KMS-11 (cell line): Measurements from ENCODE around the gene HELT.

Experiments
- H2AFZ ChIP-seq: fragments of 200-600 bp; sonication (generic); 2 replicates; pipeline ENCODE4 v1.6.1; 2016; ENCODE audit warnings: antibody characterized with exemption, mixed run types, low read depth
- H3K27ac ChIP-seq: fragments of 200-600 bp; sonication (generic); 2 replicates; pipeline ENCODE4 v1.6.1; 2016; ENCODE audit warnings: mild to moderate bottlenecking, mixed run types
- H3K27me3 ChIP-seq: fragments of 200-600 bp; sonication (generic); 2 replicates; pipeline ENCODE4 v1.6.1; 2017; ENCODE audit warnings: mild to moderate bottlenecking, low read depth, mixed run types, moderate library complexity; ENCODE audit not compliant: insufficient read depth
- H3K36me3 ChIP-seq: fragments of 200-600 bp; sonication (generic); 2 replicates; pipeline ENCODE4 v1.6.1; 2017; ENCODE audit warnings: mild to moderate bottlenecking, mixed run types; ENCODE audit not compliant: insufficient read depth
- H3K4me1 ChIP-seq: fragments of 200-600 bp; sonication (generic); 2 replicates; pipeline ENCODE4 v1.6.1; 2016; ENCODE audit warnings: mild to moderate bottlenecking, low read depth, mixed run types; ENCODE audit not compliant: poor library complexity, severe bottlenecking
- H3K4me2 ChIP-seq: fragments of 200-600 bp; sonication (generic); 2 replicates; pipeline ENCODE4 v1.7.0; 2016; ENCODE audit warnings: mild to moderate bottlenecking, mixed run types
- H3K4me3 ChIP-seq: fragments of 200-600 bp; sonication (generic); IDR thresholded peaks from 2 replicates; pipeline ENCODE4 v1.6.1; 2017; ENCODE audit warnings: low read depth, low read length, mixed read lengths; ENCODE audit not compliant: insufficient read depth
- H3K79me2 ChIP-seq: fragments of 200-600 bp; sonication (generic); 2 replicates; pipeline ENCODE4 v1.6.1; 2016; ENCODE audit warnings: low read depth, mixed run types; ENCODE audit not compliant: insufficient read depth
- H3K9ac ChIP-seq: fragments of 200-600 bp; sonication (generic); 2 replicates; pipeline ENCODE4 v1.6.1; 2016; ENCODE audit warnings: mild to moderate bottlenecking, mixed run types
- H4K20me1 ChIP-seq: fragments of 200-600 bp; sonication (generic); 2 replicates; pipeline ENCODE4 v1.6.1; 2016; ENCODE audit warnings: mild to moderate bottlenecking, mixed run types; ENCODE audit not compliant: insufficient read depth
- CTCF ChIP-seq: fragments of 200-600 bp; sonication (generic); conservative IDR thresholded peaks from 2 replicates; pipeline ENCODE4 v1.6.1; 2017; ENCODE audit warnings: low read depth, mild to moderate bottlenecking, antibody characterized with exemption, low read length, moderate library complexity, mixed read lengths

HELT gene

GRCh38 chr4:185020293-185020808 is 2.1 kb downstream of the HELT start:
- no peaks in the 10 kb centered on the region for H3K36me3 ChIP-seq
- no peaks in the 10 kb centered on the region for H3K79me2 ChIP-seq
- no peak overlapping the region for H3K27ac ChIP-seq
- no peak overlapping the region for H3K4me2 ChIP-seq
- no peak for TF ChIP-seq CTCF
- no peak overlapping the region for H2AFZ ChIP-seq
- H3K4me3 ChIP-seq, result no peak overlapping the region
- H3K27me3 ChIP-seq, result peaks cover 18% of the 10 kb centered on the region
- no peak overlapping the region for H3K9ac ChIP-seq
- peaks cover 16% of the 10 kb centered on the region for H3K4me1 ChIP-seq
- H4K20me1 ChIP-seq, result no peaks in the 10 kb centered on the region

GRCh38 chr4:185020863-185021761 is 2.8 kb downstream of the HELT start:
- peaks cover 16% of the 10 kb centered on the region for H3K4me1 ChIP-seq
- H3K4me3 ChIP-seq, result no peak overlapping the region
- H2AFZ ChIP-seq, result no peak overlapping the region
- no peak for TF ChIP-seq CTCF
- no peaks in the 10 kb centered on the region for H4K20me1 ChIP-seq
- no peak overlapping the region for H3K4me2 ChIP-seq
- H3K27me3 ChIP-seq, result peaks cover 18% of the 10 kb centered on the region
- H3K36me3 ChIP-seq, result no peaks in the 10 kb centered on the region
- H3K27ac ChIP-seq, result no peak overlapping the region
- no peak overlapping the region for H3K9ac ChIP-seq
- no peaks in the 10 kb centered on the region for H3K79me2 ChIP-seq

- Histone ChIP-seq H4K20me1 (no peaks in the 10 kb centered on the region), H3K4me1 (peaks cover 3% of the 10 kb centered on the region), H3K4me2 (no peak overlapping the region), H3K4me3 (no peak overlapping the region), H3K9ac (no peak overlapping the region), H2AFZ (no peak overlapping the region), H3K27ac (no peak overlapping the region), H3K36me3 (no peaks in the 10 kb centered on the region), H3K79me2 (no peaks in the 10 kb centered on the region), H3K27me3 (peaks cover 3% of the 10 kb centered on the region; the same call in 1 of the 2 replicates)
- no peak for TF ChIP-seq CTCF
Measured at GRCh38 chr4:185023471-185023870, 5.2 kb downstream of the HELT start.

GRCh38 chr4:185028625-185029024 is 10.3 kb downstream of the HELT start:
- no peak for TF ChIP-seq CTCF
- Histone ChIP-seq H3K36me3 (no peaks in the 10 kb centered on the region), H2AFZ (no peak overlapping the region), H3K79me2 (no peaks in the 10 kb centered on the region), H3K27me3 (no peaks in the 10 kb centered on the region), H4K20me1 (no peaks in the 10 kb centered on the region), H3K27ac (no peak overlapping the region), H3K4me1 (peaks cover 3% of the 10 kb centered on the region), H3K4me3 (no peak overlapping the region), H3K4me2 (no peak overlapping the region), H3K9ac (no peak overlapping the region)
